Lower leg skin (tissue), 3 donors: ENCODE measurements around the gene ARHGAP23.

Source experiments
- CTCF ChIP-seq, 3 donors: fragments of 450-650 bp; IDR thresholded peaks; one replicate each; pipeline ENCODE4 v1.5.1; 2016; ENCODE audit warnings: antibody characterized with exemption in 3 of 3, mild to moderate bottlenecking in 3 of 3, moderate library complexity in 2 of 3
- POLR2A ChIP-seq, 2 donors: fragments of 450-650 bp; IDR thresholded peaks; one replicate each; pipeline ENCODE4 v1.6.1; 2016 to 2017; ENCODE audit warnings: antibody characterized with exemption in 2 of 2, mild to moderate bottlenecking in 1 of 2, moderate library complexity in 1 of 2

- TF ChIP-seq CTCF (IDR thresholded peaks at IDR 0.05) (no peak), POLR2A (IDR thresholded peaks at IDR 0.05) (no peak)
These were observed 104.2 kb downstream of the ARHGAP23 start for GRCh38 chr17:38532451-38532850.
